Upper lobe of right lung (tissue), 1 donor: Measurements from ENCODE around the gene LPP. TPM values are rescaled to one million over a fixed set of nuclear protein-coding genes. Genes with fewer than 3 reads are reported as not detected.

Source experiments
- ATAC-seq: fragments of 200-7000 bp; cut with Tn5 transposase; one replicate; pipeline ENCODE4 v1.9.1; 2020; ENCODE audit warnings: mild to moderate bottlenecking, moderate library complexity
- DNase-seq: peaks from one replicate; pipeline ENCODE4 v3.0.0-alpha.2; 2020
- H3K27ac ChIP-seq: fragments of 200-600 bp; one replicate; pipeline ENCODE4 v1.8.0; 2022
- H3K27me3 ChIP-seq: fragments of 200-600 bp; one replicate; pipeline ENCODE4 v1.8.0; 2022; ENCODE audit warnings: mild to moderate bottlenecking
- H3K36me3 ChIP-seq: fragments of 200-600 bp; one replicate; pipeline ENCODE4 v1.8.0; 2022
- H3K4me1 ChIP-seq: fragments of 200-600 bp; one replicate; pipeline ENCODE4 v1.8.0; 2022
- H3K4me3 ChIP-seq: fragments of 200-600 bp; one replicate; pipeline ENCODE4 v1.8.0; 2022; ENCODE audit warnings: mild to moderate bottlenecking
- H3K9me3 ChIP-seq: fragments of 200-600 bp; one replicate; pipeline ENCODE4 v1.8.0; 2022
- CTCF ChIP-seq: fragments of 200-600 bp; IDR thresholded peaks from one replicate; pipeline ENCODE4 v1.8.0; 2022; ENCODE audit warnings: antibody characterized with exemption
- intact Hi-C: fragments of 100-400 bp; cut with DNase I; formaldehyde crosslinking; loops from one replicate; pipeline ENCODE4 v1.11.0; 2022
- total RNA-seq: library from RNA; stranded (reverse); fragmentation: NEBNext Ultra II Directional; extraction: Animal tissue kit (Norgen Biotek cat#: 25700); gene quantifications from one replicate; pipeline ENCODE4 v1.2.1, GENCODE V29; 2021
- donor health status: DM: no; HTN: yes; CAD: no; lungs with severe emphysema.

LPP gene
- total RNA-seq, 1 donor from 2014 or later, result 191 TPM

DNA sequence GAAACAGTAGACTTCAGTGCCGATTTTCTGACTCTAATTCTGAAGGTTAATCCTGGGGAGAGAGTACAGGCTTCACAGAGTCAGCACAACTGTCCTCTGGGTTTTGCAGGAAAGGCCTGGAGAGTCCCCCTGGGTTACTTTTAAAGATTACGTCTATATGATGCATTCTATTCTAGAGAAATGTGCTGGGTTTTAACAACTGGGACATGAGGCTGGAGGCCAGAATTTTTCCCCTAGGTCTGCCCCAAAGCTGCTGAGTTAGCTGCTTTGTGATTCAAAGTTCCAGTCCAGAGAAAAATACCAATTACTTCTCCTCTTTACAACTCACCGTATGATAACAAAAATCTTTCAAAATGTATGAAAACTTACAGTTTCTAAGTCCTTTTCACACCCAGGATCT lies 777.1 kb downstream of the LPP start:
- H3K9me3 ChIP-seq, result no peaks in the 10 kb centered on the region
- ATAC-seq (no peak), DNase-seq (no peak)
- no peaks in the 10 kb centered on the region for H3K36me3 ChIP-seq
- H3K27me3 ChIP-seq, result no peaks in the 10 kb centered on the region
- intact Hi-C loops, result no loop called here
- H3K4me1 ChIP-seq, result no peaks in the 10 kb centered on the region
- H3K4me3 ChIP-seq, result no peak overlapping the region
- H3K27ac ChIP-seq, result no peak overlapping the region
- no peak for TF ChIP-seq CTCF

GRCh38 chr3:188931531-188931930 lies 777.6 kb downstream of the LPP start:
- no peak for TF ChIP-seq CTCF
- ATAC-seq (no peak), DNase-seq (no peak)
- no peaks in the 10 kb centered on the region for H3K9me3 ChIP-seq
- H3K27ac ChIP-seq, result no peak overlapping the region
- H3K4me3 ChIP-seq, result no peak overlapping the region
- intact Hi-C loops, result no loop called here
- no peaks in the 10 kb centered on the region for H3K27me3 ChIP-seq
- H3K4me1 ChIP-seq, result no peaks in the 10 kb centered on the region
- no peaks in the 10 kb centered on the region for H3K36me3 ChIP-seq

DNA sequence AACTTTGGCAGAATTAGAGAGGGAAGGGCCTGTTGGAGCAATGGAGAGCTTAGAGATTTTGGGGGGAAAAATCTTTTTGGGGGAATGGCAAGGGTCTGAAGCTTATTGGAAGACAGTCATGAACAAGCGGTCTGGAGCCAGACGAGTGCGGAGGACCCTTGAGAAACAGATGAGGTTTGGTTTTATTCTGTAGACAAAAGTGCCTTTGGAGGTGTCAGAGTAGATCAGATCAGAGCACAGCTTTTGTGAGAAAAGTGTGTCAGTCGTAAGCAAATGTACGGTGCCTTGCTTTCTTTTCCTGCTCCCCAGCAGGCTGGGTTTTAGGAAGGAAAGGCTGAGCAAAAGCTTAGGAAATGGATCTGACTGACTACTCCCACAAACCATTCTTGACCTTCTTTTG lies 781.0 kb downstream of the LPP start:
- Histone ChIP-seq H3K4me1 (peaks cover 5% of the 10 kb centered on the region), H3K27me3 (no peaks in the 10 kb centered on the region), H3K27ac (no peak overlapping the region), H3K36me3 (no peaks in the 10 kb centered on the region), H3K4me3 (no peak overlapping the region), H3K9me3 (no peaks in the 10 kb centered on the region)
- ATAC-seq, result no peak
- no peak for TF ChIP-seq CTCF
- DNase-seq, result no peak
- intact Hi-C loops, result no loop called here

DNA sequence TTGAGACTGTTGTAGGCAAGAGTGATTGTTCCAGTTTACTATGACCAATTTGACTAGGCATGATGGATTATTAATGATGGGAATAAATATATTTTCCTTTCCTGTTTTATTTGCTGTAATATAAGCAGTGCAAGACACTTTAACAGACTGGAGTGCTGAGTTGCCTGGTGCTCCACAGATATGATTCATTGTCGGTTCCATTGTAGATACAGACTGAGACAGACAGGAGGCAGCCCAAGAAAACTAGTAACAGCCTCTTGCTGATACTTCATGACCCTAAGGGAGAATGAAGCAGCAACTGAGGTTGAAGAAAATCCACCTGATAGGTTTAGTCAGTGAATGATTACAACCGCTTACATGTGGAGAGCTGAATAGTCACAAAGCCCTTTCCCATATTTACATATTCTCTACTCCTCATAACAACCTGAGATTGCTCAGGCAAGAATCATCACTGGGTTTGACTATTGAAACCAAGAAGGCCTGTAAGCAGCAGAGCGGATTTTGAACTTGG lies 782.7 kb downstream of the LPP start:
- ATAC-seq (no peak), DNase-seq (no peak)
- Histone ChIP-seq H3K36me3 (no peaks in the 10 kb centered on the region), H3K9me3 (no peaks in the 10 kb centered on the region), H3K4me3 (no peak overlapping the region), H3K27ac (no peak overlapping the region), H3K4me1 (peaks cover 17% of the 10 kb centered on the region), H3K27me3 (no peaks in the 10 kb centered on the region)
- no peak for TF ChIP-seq CTCF
- intact Hi-C loops, result no loop called here

DNA sequence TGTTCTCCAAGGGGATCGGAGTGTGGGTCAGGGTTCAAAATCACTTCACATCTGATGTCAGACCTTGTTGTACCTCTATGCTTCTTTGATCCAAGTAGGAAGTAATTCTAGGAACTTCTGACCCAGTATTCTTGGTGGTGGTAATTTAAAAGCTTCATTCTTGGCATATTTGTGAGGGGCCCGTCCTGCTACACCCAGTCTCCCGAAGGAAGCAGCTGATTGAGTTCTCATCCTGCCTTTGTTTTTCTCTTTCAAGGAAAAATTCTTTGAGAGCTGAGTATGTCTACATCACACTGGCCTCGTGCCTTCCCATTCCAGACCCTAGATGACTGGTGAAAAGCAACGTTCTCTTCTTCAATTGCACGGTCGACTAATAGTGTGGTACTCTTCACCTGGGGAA lies 783.4 kb downstream of the LPP start:
- no peaks in the 10 kb centered on the region for H3K27me3 ChIP-seq
- H3K4me1 ChIP-seq, result peaks cover 17% of the 10 kb centered on the region
- no peak overlapping the region for H3K4me3 ChIP-seq
- intact Hi-C loops, result no loop called here
- no peak overlapping the region for H3K27ac ChIP-seq
- ATAC-seq (no peak), DNase-seq (no peak)
- no peak for TF ChIP-seq CTCF
- no peaks in the 10 kb centered on the region for H3K36me3 ChIP-seq
- H3K9me3 ChIP-seq, result no peaks in the 10 kb centered on the region

GRCh38 chr3:188938999-188939398 lies 785.0 kb downstream of the LPP start:
- peaks cover 17% of the 10 kb centered on the region for H3K4me1 ChIP-seq
- intact Hi-C loops, result no loop called here
- DNase-seq, result no peak
- no peak overlapping the region for H3K27ac ChIP-seq
- no peaks in the 10 kb centered on the region for H3K27me3 ChIP-seq
- no peaks in the 10 kb centered on the region for H3K9me3 ChIP-seq
- ATAC-seq, result no peak
- no peaks in the 10 kb centered on the region for H3K36me3 ChIP-seq
- TF ChIP-seq CTCF, result no peak
- H3K4me3 ChIP-seq, result no peak overlapping the region
